T-cell (primary cell): ENCODE data around the gene PPP1R3D. TPM values are rescaled to one million over a fixed set of nuclear protein-coding genes. Genes with fewer than 3 reads are reported as not detected.

Source experiments
- ATAC-seq, 4 experiments: fragments of 200-7000 bp in 3 of 4; fragments of 150-1000 bp in 1 of 4; cut with Tn5 transposase; replicated peaks in 1 of 4; 1 replicate in 3 of 4; 2 replicates in 1 of 4; pipeline ENCODE4 v1.10.0; 2021; ENCODE audit warnings: moderate library complexity in 3 of 4, mild to moderate bottlenecking in 2 of 4, moderate number of reproducible peaks in 1 of 4
- CTCF ChIA-PET, 2 donors: fragments of 300-600 bp; sonication (Branson Sonifier 250); formaldehyde crosslinking; loops; one replicate each; lab custom pipeline; 2022; ENCODE audit warnings: antibody characterized with exemption in 2 of 2; lab: Charles Lee
- POLR2A ChIA-PET, 2 donors: fragments of 300-600 bp; sonication (Branson Sonifier 250); formaldehyde crosslinking; loops; one replicate each; lab custom pipeline; 2022; ENCODE audit warnings: antibody characterized with exemption in 2 of 2; lab: Charles Lee
- DNase-seq, 35 experiments: peaks; one replicate each; pipeline versions ENCODE4 v3.0.0 to v3.0.0-alpha.2; 2013 to 2023
- H3K27ac ChIP-seq: one replicate; pipeline ENCODE4 v1.5.1; 2013; ENCODE audit warnings: low read length
- H3K27me3 ChIP-seq, 2 experiments: replicated peaks in 1 of 2; 1 replicate in 1 of 2; 2 replicates in 1 of 2; pipeline versions ENCODE4 v1.6.1 to v1.7.0; 2013; ENCODE audit warnings: low read length in 1 of 2, mixed read lengths in 1 of 2; ENCODE audit not compliant: control insufficient read depth in 2 of 2, insufficient read depth in 2 of 2; ENCODE audit errors: extremely low read depth in 1 of 2
- H3K36me3 ChIP-seq, 2 donors: 1 replicate in 1 of 2; 2 replicates in 1 of 2; pipeline versions ENCODE4 v1.6.1 to v1.7.0; 2013; ENCODE audit warnings: low read length in 1 of 2; ENCODE audit not compliant: control insufficient read depth in 2 of 2, insufficient read depth in 1 of 2; ENCODE audit errors: extremely low read depth in 1 of 2
- H3K4me1 ChIP-seq, 2 experiments: 1 replicate in 1 of 2; 2 replicates in 1 of 2; pipeline versions ENCODE4 v1.6.1 to v1.7.0; 2013; ENCODE audit warnings: low read length in 2 of 2, mixed read lengths in 1 of 2; ENCODE audit not compliant: insufficient read depth in 2 of 2, control insufficient read depth in 1 of 2; ENCODE audit errors: extremely low read depth in 1 of 2
- H3K4me3 ChIP-seq, 2 donors: 1 replicate in 1 of 2; 2 replicates in 1 of 2; pipeline versions ENCODE4 v1.5.1 to v1.7.0; 2013; ENCODE audit warnings: mild to moderate bottlenecking in 2 of 2, low read length in 1 of 2, moderate library complexity in 1 of 2; ENCODE audit not compliant: control insufficient read depth in 1 of 2; ENCODE audit errors: extremely low read depth in 1 of 2
- H3K9me3 ChIP-seq: 2 replicates; pipeline ENCODE4 v1.7.0; 2013
- H3K27ac Mint-ChIP-seq, 2 donors: one replicate each; pipeline ENCODE4 v1.8.0; 2020 to 2021; ENCODE audit warnings: mild to moderate bottlenecking in 2 of 2, mixed read lengths in 2 of 2
- H3K27me3 Mint-ChIP-seq, 2 donors: one replicate each; pipeline ENCODE4 v1.8.0; 2021 to 2022; ENCODE audit warnings: mixed read lengths in 2 of 2
- H3K36me3 Mint-ChIP-seq: one replicate; pipeline ENCODE4 v1.8.0; 2021; ENCODE audit warnings: mixed read lengths
- H3K4me1 Mint-ChIP-seq, 3 donors: one replicate each; pipeline ENCODE4 v1.8.0; 2020 to 2022; ENCODE audit warnings: mixed read lengths in 3 of 3, mild to moderate bottlenecking in 1 of 3
- H3K4me3 Mint-ChIP-seq, 3 donors: one replicate each; pipeline ENCODE4 v1.8.0; 2020 to 2022; ENCODE audit warnings: mild to moderate bottlenecking in 3 of 3, mixed read lengths in 3 of 3, moderate library complexity in 3 of 3
- H3K9me3 Mint-ChIP-seq, 3 donors: one replicate each; pipeline ENCODE4 v1.8.0; 2020 to 2022; ENCODE audit warnings: mixed read lengths in 3 of 3
- WGBS: methylation state at CpG from one replicate; pipeline ENCODE4 v1.1.5; 2013; ENCODE audit warnings: missing lambda C conversion rate; ENCODE audit not compliant: insufficient coverage; 5-methylcytosine and 5-hydroxymethylcytosine counted together
- total RNA-seq, 35 experiments: library from RNA in 6 of 35; stranded (reverse) in 6 of 35; fragments of 120-200 nt in 1 of 35; gene quantifications; one replicate each; pipeline versions ENCODE4 v1.2.1 to v1.2.4 and lab custom pipeline; 2013 to 2026

Gene PPP1R3D
- total RNA-seq, 5 donors from 2014 or later (not counting 1 experiment from before 2014, with no cell fraction given): 3.6 to 10.9 (median 9.7) TPM

- DNase-seq (no peak), ATAC-seq (no peak)
- no peaks in the 10 kb centered on the region for H3K27me3 Mint-ChIP-seq
- 95% methylated on average over 6 of the region's 7 CpGs for WGBS
- no peaks in the 10 kb centered on the region for H3K9me3 Mint-ChIP-seq
- POLR2A ChIA-PET: interaction anchor here in 1 of 2 donors (0.5 kb wide), 1 partner anchor 1291 kb away, joined by 3 read pairs; no protein-coding TSS in a partner anchor
- H3K36me3 Mint-ChIP-seq: peaks cover 9% of the 10 kb centered on the region
- no peak overlapping the region for H3K27ac ChIP-seq
- CTCF ChIA-PET: interaction anchor here in 1 of 2 donors (0.9 kb wide), 1 partner anchor 12 kb away, joined by 3 read pairs; no protein-coding TSS in a partner anchor
- peaks cover 36 to 61% (median 53%) of the 10 kb centered on the region in 3 donors for H3K4me1 Mint-ChIP-seq
- peak overlapping the region; percentile 79 to 80 for H3K27ac Mint-ChIP-seq
- H3K4me3 Mint-ChIP-seq: peak overlapping the region; percentile 78 to 98 (median 85)
- no peaks in the 10 kb centered on the region for H3K27me3 ChIP-seq
- no peak overlapping the region for H3K4me3 ChIP-seq
- peaks cover 11 to 17% of the 10 kb centered on the region in 2 experiments for H3K4me1 ChIP-seq
- H3K9me3 ChIP-seq: no peaks in the 10 kb centered on the region
- peaks cover 0 to 7% of the 10 kb centered on the region in 2 donors for H3K36me3 ChIP-seq
Observed at GRCh38 chr20:59938696-59939051, 1.4 kb downstream of the PPP1R3D start.

DNA sequence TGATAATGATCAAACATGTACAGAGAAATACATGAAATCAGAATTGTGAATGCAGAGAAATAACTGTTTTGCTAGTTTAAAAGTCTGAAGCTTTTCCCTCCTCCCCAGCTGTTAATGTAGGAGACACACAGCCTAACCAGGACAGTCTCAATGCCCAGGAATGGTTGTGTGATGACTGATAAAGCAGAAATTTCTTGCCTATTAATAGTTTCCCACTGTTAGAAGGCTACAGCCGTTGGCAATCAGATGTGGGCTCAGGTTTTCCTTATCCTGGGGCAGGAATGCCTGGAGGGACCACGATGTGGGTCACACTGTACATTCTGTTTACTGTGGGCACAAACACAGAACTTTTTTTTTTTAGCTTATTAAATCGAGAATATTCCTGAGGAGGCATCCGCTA lies 1.9 kb downstream of the PPP1R3D start:
- peak overlapping the region; percentile 78 to 98 (median 85) for H3K4me3 Mint-ChIP-seq
- H3K4me1 Mint-ChIP-seq: peaks cover 36 to 61% (median 53%) of the 10 kb centered on the region in 3 donors
- CTCF ChIA-PET: interaction anchor here in 1 of 2 donors (0.9 kb wide), 1 partner anchor 12 kb away, joined by 3 read pairs; no protein-coding TSS in a partner anchor
- no peaks in the 10 kb centered on the region for H3K9me3 ChIP-seq
- no peak for ATAC-seq
- H3K27ac Mint-ChIP-seq: peak overlapping the region; percentile 79 to 80
- POLR2A ChIA-PET: interaction anchor here in 1 of 2 donors (0.5 kb wide), 1 partner anchor 1290 kb away, joined by 3 read pairs; no protein-coding TSS in a partner anchor
- H3K36me3 ChIP-seq: peaks cover 0 to 6% of the 10 kb centered on the region in 2 donors
- 100% methylated on average over 1 of the region's 4 CpGs for WGBS
- no peak overlapping the region for H3K27ac ChIP-seq
- H3K27me3 Mint-ChIP-seq: no peaks in the 10 kb centered on the region
- H3K4me3 ChIP-seq: no peak overlapping the region
- DNase-seq: no peak
- no peaks in the 10 kb centered on the region for H3K27me3 ChIP-seq
- H3K9me3 Mint-ChIP-seq: no peaks in the 10 kb centered on the region
- peaks cover 9% of the 10 kb centered on the region for H3K36me3 Mint-ChIP-seq
- peaks cover 11 to 17% of the 10 kb centered on the region in 2 experiments for H3K4me1 ChIP-seq

DNA sequence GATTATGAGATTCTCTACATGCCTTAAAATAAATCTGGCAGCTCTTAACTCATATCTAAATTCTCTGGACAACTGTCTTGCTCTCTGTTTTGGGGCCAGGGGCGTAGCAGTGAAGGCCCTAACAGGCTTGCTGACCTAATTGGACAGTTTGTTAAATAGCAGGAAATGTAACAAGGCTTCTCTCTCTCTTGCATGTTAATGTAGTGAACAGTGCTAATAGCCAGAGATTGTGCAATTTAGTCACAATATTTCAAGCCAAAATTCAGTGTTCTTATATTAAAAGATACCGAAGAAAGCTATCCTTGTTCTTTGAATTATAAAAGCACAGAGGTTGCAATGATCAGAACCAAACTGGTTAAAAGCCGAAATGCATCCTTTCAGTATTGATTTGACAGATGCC lies 3.0 kb downstream of the PPP1R3D start:
- peaks cover 36 to 58% (median 51%) of the 10 kb centered on the region in 3 donors for H3K4me1 Mint-ChIP-seq

DNA sequence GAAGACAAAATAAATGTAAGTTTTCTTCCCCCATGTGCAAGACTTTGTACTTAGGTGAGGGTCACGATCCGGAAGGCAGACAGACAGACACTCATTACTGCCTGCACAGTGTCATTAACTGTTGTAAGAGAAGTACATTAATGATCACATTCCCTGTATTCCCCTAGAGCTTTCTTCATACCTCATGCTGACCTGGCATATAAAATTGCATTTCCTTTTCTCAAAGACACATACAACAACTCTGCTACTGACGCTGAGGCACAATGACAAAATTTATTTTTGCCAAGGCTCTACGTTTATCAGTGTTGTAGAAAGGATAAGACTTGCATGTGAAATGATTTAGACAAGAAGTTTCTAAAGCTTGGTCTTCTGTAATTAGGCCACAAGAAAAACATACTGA lies 3.7 kb downstream of the PPP1R3D start:
- H3K4me3 Mint-ChIP-seq: no peak overlapping the region

More for the DNA sequence above, 3.0 kb downstream of the PPP1R3D start:
- no peaks in the 10 kb centered on the region for H3K9me3 Mint-ChIP-seq
- ChIA-PET POLR2A (no interaction called here), CTCF (interaction anchor here in 1 of 2 donors (1.0 kb wide), 2 partner anchors 9 to 14 kb away, joined by 3 read pairs; no protein-coding TSS in a partner anchor)
- no peaks in the 10 kb centered on the region for H3K27me3 Mint-ChIP-seq
- no CpG with 5 or more reads among the region's 3 CpGs for WGBS
- Histone ChIP-seq H3K9me3 (no peaks in the 10 kb centered on the region), H3K27ac (no peak overlapping the region), H3K4me3 (no peak overlapping the region), H3K4me1 (peaks cover 11 to 22% of the 10 kb centered on the region in 2 experiments), H3K36me3 (peaks cover 0 to 1% of the 10 kb centered on the region in 2 donors), H3K27me3 (no peaks in the 10 kb centered on the region)
- ATAC-seq (no peak), DNase-seq (no peak)
- peaks cover 3% of the 10 kb centered on the region for H3K36me3 Mint-ChIP-seq
- H3K4me3 Mint-ChIP-seq: no peak overlapping the region
- peak overlapping the region; percentile 59 to 71 for H3K27ac Mint-ChIP-seq

GRCh38 chr20:59935457-59936185 lies 4.5 kb downstream of the PPP1R3D start:
- Mint-ChIP-seq H3K9me3 (no peaks in the 10 kb centered on the region), H3K36me3 (peaks cover 2% of the 10 kb centered on the region), H3K27me3 (no peaks in the 10 kb centered on the region), H3K4me3 (no peak overlapping the region), H3K27ac (no peak overlapping the region), H3K4me1 (peaks cover 27 to 49% (median 43%) of the 10 kb centered on the region in 3 donors)
- H3K4me3 ChIP-seq: no peak overlapping the region
- no peak for ATAC-seq
- H3K36me3 ChIP-seq: no peaks in the 10 kb centered on the region
- H3K27ac ChIP-seq: no peak overlapping the region
- peaks cover 5 to 22% of the 10 kb centered on the region in 2 experiments for H3K4me1 ChIP-seq
- ChIA-PET POLR2A (no interaction called here), CTCF (interaction anchor here (0.6 to 3.0 kb wide), 6 partner anchors 14 to 681 kb away, joined by 3 to 12 read pairs (median 4); no protein-coding TSS in a partner anchor)
- no peaks in the 10 kb centered on the region for H3K27me3 ChIP-seq
- no peak for DNase-seq
- no peaks in the 10 kb centered on the region for H3K9me3 ChIP-seq
- 90% methylated on average over 2 of the region's 8 CpGs for WGBS

More for the DNA sequence above, 3.7 kb downstream of the PPP1R3D start:
- CTCF ChIA-PET: interaction anchor here (0.6 to 1.0 kb wide), 3 partner anchors 9 to 14 kb away, joined by 3 to 4 read pairs (median 3); no protein-coding TSS in a partner anchor
- peak overlapping the region in 1 of 2 donors; percentile 1 for H3K27ac Mint-ChIP-seq
- H3K4me1 Mint-ChIP-seq: peaks cover 35 to 56% (median 50%) of the 10 kb centered on the region in 3 donors
- no peaks in the 10 kb centered on the region for H3K9me3 ChIP-seq
- H3K27me3 Mint-ChIP-seq: no peaks in the 10 kb centered on the region
- POLR2A ChIA-PET: no interaction called here
- no peaks in the 10 kb centered on the region for H3K36me3 ChIP-seq
- WGBS: no CpG with 5 or more reads among the region's 4 CpGs
- no peak overlapping the region for H3K27ac ChIP-seq
- ATAC-seq (no peak), DNase-seq (no peak)
- H3K9me3 Mint-ChIP-seq: no peaks in the 10 kb centered on the region
- peaks cover 2% of the 10 kb centered on the region for H3K36me3 Mint-ChIP-seq
- no peak overlapping the region for H3K4me3 ChIP-seq
- H3K4me1 ChIP-seq: peaks cover 9 to 22% of the 10 kb centered on the region in 2 experiments
- no peaks in the 10 kb centered on the region for H3K27me3 ChIP-seq

DNA sequence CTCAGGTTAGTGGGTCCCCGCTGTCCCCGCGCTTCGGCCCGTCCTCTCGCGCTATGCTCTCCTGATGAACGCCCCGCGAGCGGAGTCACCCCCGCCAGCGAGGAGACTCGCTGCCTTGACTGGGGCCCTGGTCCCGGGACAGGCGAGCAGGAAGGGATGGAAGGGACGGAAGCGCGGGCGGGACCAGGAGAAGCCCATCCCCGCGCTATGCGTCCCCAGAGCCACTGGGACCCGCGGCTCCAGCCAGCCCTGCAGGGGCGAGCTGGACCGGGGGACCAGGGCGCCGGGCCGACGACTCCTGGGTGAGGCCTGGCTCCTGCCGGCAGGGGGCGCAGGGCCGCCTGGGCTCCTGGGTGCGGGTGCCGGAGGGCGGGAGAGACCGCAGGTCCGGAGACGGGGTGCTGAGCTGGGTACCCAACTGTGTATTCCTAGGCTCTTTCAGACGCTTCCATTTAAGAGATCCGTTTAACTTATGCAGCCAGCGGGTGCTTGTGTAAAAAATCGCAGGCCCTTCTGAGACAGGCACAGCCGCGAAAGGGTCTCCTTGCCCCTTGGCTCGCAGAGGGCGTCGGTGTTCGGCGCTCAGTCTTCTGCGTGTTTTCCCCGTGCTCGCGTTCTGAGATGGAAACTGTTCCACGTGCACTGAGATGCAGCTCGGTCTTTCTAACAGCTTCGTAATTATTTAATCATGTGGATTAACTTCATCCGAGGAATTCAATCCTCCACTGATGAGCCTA lies 6.1 kb downstream of the PPP1R3D start:
- H3K4me3 Mint-ChIP-seq: peak overlapping the region; percentile 71 to 79 (median 79)
- no peak overlapping the region for H3K27ac ChIP-seq
- DNase-seq: peak; percentile 39 to 88 (median 67)
- CTCF ChIA-PET: interaction anchor here (0.6 to 3.0 kb wide), 8 partner anchors 9 to 19 kb away, joined by 3 to 12 read pairs (median 4); no protein-coding TSS in a partner anchor
- 6% methylated on average over 56 of the region's 59 CpGs for WGBS
- ATAC-seq: peak; percentile 74 to 82 (median 80)
- H3K4me3 ChIP-seq: peak overlapping the region; percentile 67 to 80
- H3K27me3 Mint-ChIP-seq: no peaks in the 10 kb centered on the region
- POLR2A ChIA-PET: no interaction called here
- peak overlapping the region in 1 of 2 donors; percentile 43 for H3K27ac Mint-ChIP-seq
- peaks cover 5 to 18% of the 10 kb centered on the region in 2 experiments for H3K4me1 ChIP-seq
- H3K9me3 Mint-ChIP-seq: no peaks in the 10 kb centered on the region
- peaks cover 2% of the 10 kb centered on the region for H3K36me3 Mint-ChIP-seq
- peaks cover 24 to 43% (median 43%) of the 10 kb centered on the region in 3 donors for H3K4me1 Mint-ChIP-seq
- H3K9me3 ChIP-seq: no peaks in the 10 kb centered on the region
- no peaks in the 10 kb centered on the region for H3K27me3 ChIP-seq
- no peaks in the 10 kb centered on the region for H3K36me3 ChIP-seq
